SK-N-SH (cell line): ENCODE data around the gene PELI1. TPM values are rescaled to one million over a fixed set of nuclear protein-coding genes. Genes with fewer than 3 reads are reported as not detected.

Source experiments
- CTCF ChIA-PET: fragments of 300-600, 350-600 bp; formaldehyde crosslinking; extraction: SDS; loops from one replicate; lab custom pipeline; 2021; lab: Yijun Ruan, JAX
- POLR2A ChIA-PET: fragments of 350-600 bp; sonication (Branson Sonifier 250); formaldehyde crosslinking; extraction: SDS; loops from one replicate; lab custom pipeline; 2020; ENCODE audit warnings: antibody characterized with exemption, inconsistent platforms; lab: Yijun Ruan, JAX
- DNase-seq: peaks from one replicate; pipeline ENCODE4 v3.0.0; 2012
- H2AFZ ChIP-seq: fragments of 200-600 bp; sonication (generic); 2 replicates; pipeline ENCODE4 v1.8.1; 2016; ENCODE audit warnings: antibody characterized with exemption, mild to moderate bottlenecking, low read depth
- H3F3A ChIP-seq: fragments of 200-600 bp; sonication (generic); replicated peaks from 2 replicates; pipeline ENCODE3; 2016; ENCODE audit warnings: antibody characterized with exemption, mild to moderate bottlenecking; ENCODE audit not compliant: insufficient read depth
- H3K27ac ChIP-seq, 2 experiments: fragments of 200-500 bp in 1 of 2; fragments of 200-600 bp in 1 of 2; sonication (Bioruptor generic) in 1 of 2; sonication (generic), shearing (Covaris generic) in 1 of 2; 2 replicates each; pipeline versions ENCODE4 v1.5.1 to v1.6.1; 2014 to 2016; ENCODE audit warnings: low read depth in 2 of 2, inconsistent platforms in 1 of 2, low read length in 1 of 2, mild to moderate bottlenecking in 1 of 2, mixed read lengths in 1 of 2
- H3K27me3 ChIP-seq: fragments of 200-600 bp; sonication (generic), shearing (Covaris generic); 2 replicates; pipeline ENCODE4 v1.6.1; 2016; ENCODE audit warnings: mixed run types; ENCODE audit not compliant: insufficient read depth
- H3K36me3 ChIP-seq, 2 experiments: fragments of 200-500 bp in 1 of 2; fragments of 200-600 bp in 1 of 2; sonication (Bioruptor generic) in 1 of 2; sonication (generic) in 1 of 2; replicated peaks in 1 of 2; 2 replicates each; pipeline versions ENCODE3 to v1.5.1; 2014 to 2016; ENCODE audit warnings: low read length in 1 of 2, mild to moderate bottlenecking in 1 of 2; ENCODE audit not compliant: insufficient read depth in 2 of 2, control insufficient read depth in 1 of 2
- H3K4me1 ChIP-seq, 2 experiments: fragments of 200-500 bp in 1 of 2; fragments of 200-600 bp in 1 of 2; sonication (Bioruptor generic) in 1 of 2; sonication (generic), shearing (Covaris generic) in 1 of 2; 2 replicates each; pipeline versions ENCODE4 v1.5.1 to v1.6.1; 2014 to 2016; ENCODE audit warnings: low read depth in 1 of 2, low read length in 1 of 2, mixed run types in 1 of 2; ENCODE audit not compliant: insufficient read depth in 2 of 2, control insufficient read depth in 1 of 2
- H3K4me2 ChIP-seq: fragments of 200-600 bp; sonication (generic), shearing (Covaris generic); 2 replicates; pipeline ENCODE4 v1.6.1; 2017; ENCODE audit warnings: mixed run types
- H3K4me3 ChIP-seq, 2 experiments: fragments of 200-500 bp in 1 of 2; fragments of 200-600 bp in 1 of 2; sonication (Bioruptor generic) in 1 of 2; sonication (generic), shearing (Covaris generic) in 1 of 2; 2 replicates each; pipeline versions ENCODE4 v1.5.1 to v1.8.1; 2014 to 2016; ENCODE audit warnings: low read depth in 2 of 2, inconsistent platforms in 1 of 2, low read length in 1 of 2, mild to moderate bottlenecking in 1 of 2, mixed read lengths in 1 of 2, moderate library complexity in 1 of 2
- H3K79me2 ChIP-seq: fragments of 200-600 bp; sonication (generic); 2 replicates; pipeline ENCODE4 v1.8.1; 2017; ENCODE audit warnings: mild to moderate bottlenecking; ENCODE audit not compliant: insufficient read depth
- H3K9ac ChIP-seq: fragments of 200-600 bp; sonication (generic); 2 replicates; pipeline ENCODE4 v1.6.1; 2017; ENCODE audit warnings: mixed run types
- H3K9me2 ChIP-seq: fragments of 200-600 bp; sonication (generic); 2 replicates; pipeline ENCODE4 v1.6.1; 2017; ENCODE audit warnings: mixed run types
- H3K9me3 ChIP-seq: fragments of 200-600 bp; sonication (generic); 2 replicates; pipeline ENCODE4 v1.6.1; 2017; ENCODE audit warnings: mixed run types, mild to moderate bottlenecking, moderate library complexity
- H4K20me1 ChIP-seq: fragments of 200-600 bp; sonication (generic); 2 replicates; pipeline ENCODE4 v1.6.1; 2017; ENCODE audit warnings: mild to moderate bottlenecking, mixed run types; ENCODE audit not compliant: insufficient read depth
- CHD2 ChIP-seq: fragments of 150-350 bp; IDR thresholded peaks from 2 replicates; pipeline ENCODE4 v1.6.1; 2018; ENCODE audit warnings: low read length; ENCODE audit not compliant: partially characterized antibody
- CTCF ChIP-seq: fragments of 200-600 bp; sonication (generic); IDR thresholded peaks from 2 replicates; pipeline ENCODE4 v1.6.1; 2017; ENCODE audit warnings: antibody characterized with exemption, mild to moderate bottlenecking, moderate library complexity
- EP300 ChIP-seq, 2 experiments: IDR thresholded peaks; 2 replicates each; pipeline versions ENCODE4 v1.4.0 to v1.6.1; 2012; ENCODE audit warnings: borderline replicate concordance in 1 of 2, low read depth in 1 of 2, low read length in 1 of 2
- EZH2phosphoT487 ChIP-seq: fragments of 200-600 bp; sonication (generic); IDR thresholded peaks from 2 replicates; pipeline ENCODE4 v1.6.1; 2017; ENCODE audit warnings: low read depth, mixed run types, mild to moderate bottlenecking, antibody characterized with exemption, moderate library complexity, borderline replicate concordance
- FOXM1 ChIP-seq: IDR thresholded peaks from 2 replicates; pipeline ENCODE4 v1.4.0; 2012; ENCODE audit warnings: low read depth, mild to moderate bottlenecking
- GATA2 ChIP-seq: sonication (generic); formaldehyde crosslinking; IDR thresholded peaks from 2 replicates; pipeline ENCODE4 v1.5.0; 2020; ENCODE audit warnings: mild to moderate bottlenecking, missing genetic modification reagents
- MAX ChIP-seq: IDR thresholded peaks from 2 replicates; pipeline ENCODE4 v1.4.0; 2012; ENCODE audit warnings: low read depth
- MXI1 ChIP-seq: IDR thresholded peaks from 2 replicates; pipeline ENCODE4 v1.6.1; 2012; ENCODE audit warnings: mild to moderate bottlenecking, low read depth, low read length, improper control_type of control experiment
- NRF1 ChIP-seq: IDR thresholded peaks from 2 replicates; pipeline ENCODE4 v1.6.1; 2012; ENCODE audit warnings: low read depth, mild to moderate bottlenecking, low read length
- PBX3 ChIP-seq: IDR thresholded peaks from 2 replicates; pipeline ENCODE4; 2012
- RAD21 ChIP-seq: IDR thresholded peaks from 2 replicates; pipeline ENCODE4 v1.6.1; 2012; ENCODE audit warnings: mild to moderate bottlenecking, low read length
- RCOR1 ChIP-seq: fragments of 150-350 bp; IDR thresholded peaks from 2 replicates; pipeline ENCODE4 v1.6.1; 2017; ENCODE audit warnings: antibody characterized with exemption, low read length
- RFX5 ChIP-seq: IDR thresholded peaks from 2 replicates; pipeline ENCODE4 v1.6.1; 2012; ENCODE audit warnings: mild to moderate bottlenecking, improper control_type of control experiment, low read length
- SIN3A ChIP-seq: IDR thresholded peaks from 2 replicates; pipeline ENCODE4 v1.6.1; 2012; ENCODE audit warnings: low read depth, mild to moderate bottlenecking, low read length, moderate library complexity, borderline replicate concordance
- SMC3 ChIP-seq: IDR thresholded peaks from 2 replicates; pipeline ENCODE4 v1.6.1; 2012; ENCODE audit warnings: low read depth, low read length, improper control_type of control experiment
- TAF1 ChIP-seq: IDR thresholded peaks from 2 replicates; pipeline ENCODE4 v1.6.1; 2012; ENCODE audit warnings: low read depth, mild to moderate bottlenecking, low read length, moderate library complexity, borderline replicate concordance
- TCF12 ChIP-seq: IDR thresholded peaks from 2 replicates; pipeline ENCODE4 v1.4.0; 2012
- USF2 ChIP-seq: fragments of 150-350 bp; IDR thresholded peaks from 2 replicates; pipeline ENCODE4 v1.6.1; 2017; ENCODE audit warnings: antibody characterized with exemption, low read length, low read depth, borderline replicate concordance
- YY1 ChIP-seq: IDR thresholded peaks from 2 replicates; pipeline ENCODE4 v1.4.0; 2012; ENCODE audit warnings: low read depth, mild to moderate bottlenecking
- ZBTB33 ChIP-seq: IDR thresholded peaks from 2 replicates; pipeline ENCODE4 v1.4.0; 2012; ENCODE audit warnings: low read depth, borderline replicate concordance
- WGBS: methylation state at CpG from one replicate; pipeline ENCODE4 v1.1.6; 2017; ENCODE audit warnings: low lambda C conversion rate; 5-methylcytosine and 5-hydroxymethylcytosine counted together
- polyA plus RNA-seq, 3 experiments: library from polyadenylated mRNA; depleted of rRNA; stranded (reverse); fragments of >200 nt; gene quantifications; 2 replicates each; pipeline ENCODE4 v1.2.3, GENCODE V29; 2012

PELI1 gene
- polyA plus RNA-seq, 1 of the 3 experiments (the other 2 are of a cell fraction) = 4.2 TPM

GRCh38 chr2:64085936-64086335 is 58.3 kb downstream of the PELI1 start:
- POLR2A ChIA-PET = no interaction called here
- no peaks in the 10 kb centered on the region for H3K9me3 ChIP-seq
- no peaks in the 10 kb centered on the region for H3K27me3 ChIP-seq
- no peaks in the 10 kb centered on the region; a peak in 1 of 4 replicates for H3K4me1 ChIP-seq
- peaks cover 0 to 1% of the 10 kb centered on the region in 2 experiments for H3K36me3 ChIP-seq
- CTCF ChIA-PET = no interaction called here
- WGBS = 87% methylated on average over 2 of the region's 2 CpGs
- TF ChIP-seq MXI1 (no peak), GATA2 (no peak), SIN3A (no peak), EP300 (IDR thresholded peaks at IDR 0.05; ENCODE audit: borderline replicate concordance in 1 of 2, low read depth in 1 of 2, low read length in 1 of 2) (no peak), CHD2 (no peak), CTCF (no peak), TCF12 (no peak), RFX5 (no peak), SMC3 (no peak), NRF1 (no peak), FOXM1 (no peak), USF2 (no peak), YY1 (no peak), PBX3 (no peak), RAD21 (no peak), MAX (no peak), TAF1 (no peak), RCOR1 (no peak), ZBTB33 (no peak), EZH2phosphoT487 (no peak)
- H3F3A ChIP-seq = no peaks in the 10 kb centered on the region
- no peak overlapping the region for H3K27ac ChIP-seq
- no peak overlapping the region for H2AFZ ChIP-seq
- H3K79me2 ChIP-seq = no peaks in the 10 kb centered on the region
- H4K20me1 ChIP-seq = no peaks in the 10 kb centered on the region
- no peak for DNase-seq
- no peak overlapping the region for H3K4me3 ChIP-seq
- no peak overlapping the region for H3K9ac ChIP-seq
- H3K4me2 ChIP-seq = no peak overlapping the region
- H3K9me2 ChIP-seq = no peaks in the 10 kb centered on the region
